Activated CD4-positive, alpha-beta T cell treated with anti-CD3 and anti-CD28 coated beads, Interleukin-10, Interleukin-2, amounts not matched to agents 100 ng/mL and 50 ng/mL, durations not matched to agents 16 hours and 8 hours (primary cell): ENCODE results near the gene SLC25A5.

Experiments
- DNase-seq: peaks from one replicate; pipeline ENCODE4 v3.0.0-alpha.2; 2020

Gene SLC25A5

DNA sequence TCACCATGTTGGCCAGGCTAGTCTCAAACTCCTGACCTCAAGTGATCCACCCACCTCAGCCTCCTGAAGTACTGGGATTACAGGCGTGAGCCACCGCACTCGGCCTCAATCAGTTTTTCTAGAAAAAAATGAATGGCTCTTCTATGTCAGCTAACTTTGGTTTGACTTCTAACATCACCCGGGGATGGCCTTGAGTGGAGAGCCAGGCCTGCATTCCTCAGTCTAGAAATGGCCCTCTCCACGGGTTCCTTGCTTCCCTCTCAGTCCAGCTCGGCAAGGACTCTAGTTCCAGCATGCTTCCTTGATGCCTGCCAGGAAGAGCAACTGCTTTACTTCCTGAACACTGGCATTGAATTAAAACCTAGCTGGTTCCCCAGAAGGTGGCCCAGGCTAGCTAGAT is 39.0 kb downstream of the SLC25A5 start:
- DNase-seq = no peak

- peak; percentile 39 for DNase-seq
Observed at GRCh38 chrX:119512146-119512800, 44.0 kb downstream of the SLC25A5 start.

GRCh38 chrX:119516157-119516702 is 48.0 kb downstream of the SLC25A5 start:
- DNase-seq = peak; percentile 73

DNA sequence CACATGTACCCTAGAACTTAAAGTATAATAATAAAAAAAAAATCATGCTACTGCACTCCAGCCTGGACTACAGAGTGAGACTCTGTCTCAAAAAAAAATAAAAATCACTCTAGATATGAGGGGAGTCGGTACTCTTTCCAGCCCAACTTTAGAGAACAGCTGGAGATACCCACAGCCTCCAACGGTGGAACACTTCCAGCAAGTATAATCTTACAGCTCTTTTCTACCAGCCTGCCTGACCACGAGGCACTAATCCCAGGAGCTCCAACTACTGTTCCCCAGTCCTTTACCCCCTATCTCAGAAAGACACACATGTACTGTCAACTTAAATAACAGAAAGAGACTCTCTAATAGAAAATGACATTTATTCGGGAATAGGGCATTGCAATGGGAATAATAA is 50.1 kb downstream of the SLC25A5 start:
- no peak for DNase-seq
